ENCODE results near the gene TUBB2A.
"Not testable (repeated sequence)": the region's sequence is repeated elsewhere in the genome, so short reads cannot be mapped to it uniquely, and the experiment has no call there.

TUBB2A gene

GRCh38 chr6:3175715-3176402 is 18.5 kb upstream of the TUBB2A start:
- POLR2A ChIA-PET: interaction anchor here (1.1 kb wide), 2 partner anchors 14 to 19 kb away, joined by 4 to 5 read pairs; partner anchors contain the start of gene TUBB2A
- H3K4me3 ChIP-seq (ENCODE audit: low read depth, low read length): no peak overlapping the region
- no peak for DNase-seq (ENCODE audit: low read depth, low spot score)
- no peak for TF ChIP-seq CTCF (IDR thresholded peaks at IDR 0.05; ENCODE audit: insufficient read depth, low read length, missing control alignments)
- CTCF ChIA-PET: interaction anchor here (1.1 to 1.8 kb wide), 2 partner anchors 10 to 13 kb away, joined by 4 to 8 read pairs; no protein-coding TSS in a partner anchor

- H3K4me3 ChIP-seq (ENCODE audit: low read depth, low read length); CTCF ChIA-PET; DNase-seq (ENCODE audit: low read depth, low spot score): not testable (repeated sequence)
- POLR2A ChIA-PET: interaction anchor here (1.2 kb wide), 1 partner anchor 16 kb away, joined by 3 read pairs; the partner anchor contains the start of gene TUBB2A
Measured at GRCh38 chr6:3173636-3174089, 16.3 kb upstream of the TUBB2A start.

- H3K4me3 ChIP-seq (ENCODE audit: low read depth, low read length); CTCF ChIA-PET; POLR2A ChIA-PET; DNase-seq (ENCODE audit: low read depth, low spot score): not testable (repeated sequence)
Measured at GRCh38 chr6:3172789-3173188, 15.4 kb upstream of the TUBB2A start.

GRCh38 chr6:3171313-3172175 is 14.2 kb upstream of the TUBB2A start:
- H3K4me3 ChIP-seq (ENCODE audit: low read depth, low read length); DNase-seq (ENCODE audit: low read depth, low spot score); POLR2A ChIA-PET: not testable (repeated sequence)
- CTCF ChIA-PET: interaction anchor here (0.6 to 1.1 kb wide), 2 partner anchors 14 to 80 kb away, joined by 3 read pairs; partner anchors contain the start of gene TUBB2A

- H3K4me3 ChIP-seq (ENCODE audit: low read depth, low read length); POLR2A ChIA-PET; DNase-seq (ENCODE audit: low read depth, low spot score): not testable (repeated sequence)
- CTCF ChIA-PET: interaction anchor here (1.1 kb wide), 1 partner anchor 14 kb away, joined by 3 read pairs; the partner anchor contains the start of gene TUBB2A
Measured at GRCh38 chr6:3170676-3171075, 13.3 kb upstream of the TUBB2A start.

GRCh38 chr6:3168046-3168445 is 10.7 kb upstream of the TUBB2A start:
- POLR2A ChIA-PET; H3K4me3 ChIP-seq (ENCODE audit: low read depth, low read length); DNase-seq (ENCODE audit: low read depth, low spot score): not testable (repeated sequence)
- CTCF ChIA-PET: interaction anchor here (0.9 kb wide), 1 partner anchor 11 kb away, joined by 3 read pairs; the partner anchor contains the start of gene TUBB2A

GRCh38 chr6:3166535-3167225 is 9.3 kb upstream of the TUBB2A start:
- DNase-seq (ENCODE audit: low read depth, low spot score); H3K4me3 ChIP-seq (ENCODE audit: low read depth, low read length): not testable (repeated sequence)
- ChIA-PET POLR2A (interaction anchor here (0.6 to 1.8 kb wide), 3 partner anchors 9 to 92 kb away, joined by 3 to 13 read pairs (median 3); partner anchors contain the start of genes PSMG4 and TUBB2A), CTCF (interaction anchor here (0.9 to 2.8 kb wide), 6 partner anchors 10 to 85 kb away, joined by 3 to 17 read pairs (median 6); partner anchors contain the start of gene TUBB2A)

GRCh38 chr6:3165631-3166534 is 8.5 kb upstream of the TUBB2A start:
- TF ChIP-seq CTCF (IDR thresholded peaks at IDR 0.05; ENCODE audit: insufficient read depth, low read length, missing control alignments): no peak
- ChIA-PET CTCF (interaction anchor here (0.9 to 2.8 kb wide), 7 partner anchors 9 to 86 kb away, joined by 3 to 17 read pairs (median 4); partner anchors contain the start of gene TUBB2A), POLR2A (interaction anchor here (0.6 to 1.8 kb wide), 6 partner anchors 9 to 93 kb away, joined by 3 to 13 read pairs (median 3); partner anchors contain the start of genes PSMG4 and TUBB2A)
- no peak overlapping the region for H3K4me3 ChIP-seq (ENCODE audit: low read depth, low read length)
- DNase-seq (ENCODE audit: low read depth, low spot score): no peak

All from AG04449 (cell line).